ENCODE measurements around the gene DYNC1I1.

DYNC1I1 gene

DNA sequence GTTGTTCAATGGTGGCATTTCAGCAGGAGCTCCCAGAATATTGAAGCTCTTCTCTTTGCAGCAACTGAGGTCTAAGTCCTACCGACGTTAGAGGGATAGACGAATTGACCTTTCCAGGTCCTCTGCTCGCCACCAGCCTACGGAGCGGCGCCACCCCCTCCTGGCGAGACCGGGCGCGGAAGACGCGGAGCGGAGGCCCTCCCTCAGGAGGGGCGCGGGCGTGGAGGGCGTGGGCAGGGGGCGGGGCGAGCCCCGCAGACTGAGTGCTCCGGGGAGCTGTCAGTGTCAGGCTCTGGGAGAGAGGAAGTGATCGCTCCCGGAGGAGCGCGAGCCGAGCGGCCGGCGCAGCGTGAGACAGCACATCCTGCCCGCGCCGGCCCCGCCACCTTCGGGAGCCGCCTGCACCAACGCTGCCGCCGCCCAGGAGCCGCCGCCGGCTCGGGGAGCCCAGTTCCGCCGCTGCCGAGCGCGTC, at the start of gene DYNC1I1:
TSS of gene DYNC1I1 (plus strand) at position 257 of the 473 bp plus-strand sequence. CDS start 32,176 bp downstream, outside the sequence.
- no peak for DNase-seq (ENCODE audit: low read depth)

DNA sequence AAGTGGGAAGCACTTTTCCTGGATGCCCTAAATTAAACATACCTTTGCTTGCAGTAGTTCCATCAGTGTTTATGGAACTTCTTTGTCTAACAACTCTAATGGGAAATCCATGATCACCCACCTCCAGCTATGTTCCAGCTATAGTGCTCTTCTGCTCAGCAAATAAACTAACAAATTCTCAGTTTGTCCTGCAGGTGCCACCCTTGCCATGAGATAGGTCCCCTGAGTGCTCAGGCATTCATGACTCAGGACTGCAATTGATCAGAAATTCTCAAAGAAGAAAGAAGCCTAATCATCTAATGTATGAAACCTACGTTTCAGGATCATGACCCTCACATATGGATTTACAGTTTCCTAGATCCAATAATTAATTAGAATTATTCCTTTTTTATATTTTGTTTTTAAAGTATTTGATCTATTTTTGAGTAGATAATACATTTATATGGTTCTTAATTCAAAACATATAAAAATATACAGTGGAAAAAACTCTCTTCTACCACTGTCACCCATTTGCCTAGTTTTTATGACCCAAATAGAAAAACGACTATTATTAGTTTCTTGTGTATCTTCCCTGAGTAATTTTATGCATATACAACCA, 48.7 kb upstream of the DYNC1I1 start:
- DNase-seq (ENCODE audit: low read depth), result no peak

DNA sequence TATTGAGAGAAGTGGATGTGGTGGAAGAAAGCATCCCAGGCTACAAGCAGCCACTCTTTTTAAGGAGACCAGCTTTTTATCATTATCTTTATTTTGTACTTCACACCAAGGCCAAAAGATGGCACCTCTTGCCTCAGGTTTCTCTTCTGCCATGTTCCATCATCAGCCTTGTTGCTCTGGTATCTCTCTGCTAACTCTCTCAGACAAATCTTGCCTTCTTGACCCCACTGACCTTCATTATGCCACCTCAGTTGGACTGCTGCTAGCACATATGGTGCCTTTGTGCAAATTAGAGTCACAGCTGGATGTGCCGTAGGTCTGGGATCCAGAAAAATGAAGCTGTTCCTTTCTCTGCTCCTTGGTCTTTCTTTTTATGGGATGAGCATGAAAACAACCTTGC, 47.1 kb upstream of the DYNC1I1 start:
- no peak for DNase-seq (ENCODE audit: low read depth)

DNA sequence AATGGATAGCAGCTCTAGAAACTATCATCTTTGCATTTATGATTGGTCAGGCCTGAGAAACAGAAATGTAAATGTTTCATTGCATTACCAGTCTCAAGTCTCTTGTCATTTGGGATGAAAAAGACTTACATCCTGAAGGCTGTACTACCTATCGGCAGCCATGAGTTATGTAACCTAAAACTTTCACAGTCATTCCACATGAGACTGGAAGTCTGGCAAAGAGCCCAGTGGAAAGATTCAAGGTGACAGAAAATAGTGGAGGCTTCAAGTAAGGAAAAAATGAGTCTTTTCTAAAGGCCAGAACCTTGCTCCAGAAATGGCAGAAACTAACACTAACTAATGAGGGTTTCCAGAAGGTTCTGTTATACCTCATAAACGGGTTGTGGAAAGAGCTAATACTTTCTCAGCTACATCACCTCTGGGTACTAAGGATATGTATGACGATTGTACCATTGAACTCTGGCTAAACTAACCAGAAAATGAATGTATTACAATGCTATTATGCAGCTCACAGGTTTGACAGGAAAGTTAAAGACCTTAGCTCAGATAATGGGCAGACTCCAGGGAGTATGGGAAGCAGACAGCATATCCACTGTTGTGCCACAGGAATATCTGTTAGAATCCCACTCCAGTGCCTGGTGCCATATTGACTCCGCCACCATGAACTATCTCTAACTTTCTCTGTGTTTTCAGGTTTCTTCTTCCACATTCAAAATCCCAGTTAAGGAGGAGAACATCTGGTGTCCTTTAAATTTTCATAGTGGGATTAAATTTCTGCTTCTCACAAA, 41.7 kb upstream of the DYNC1I1 start:
- no peak for DNase-seq (ENCODE audit: low read depth)

DNA sequence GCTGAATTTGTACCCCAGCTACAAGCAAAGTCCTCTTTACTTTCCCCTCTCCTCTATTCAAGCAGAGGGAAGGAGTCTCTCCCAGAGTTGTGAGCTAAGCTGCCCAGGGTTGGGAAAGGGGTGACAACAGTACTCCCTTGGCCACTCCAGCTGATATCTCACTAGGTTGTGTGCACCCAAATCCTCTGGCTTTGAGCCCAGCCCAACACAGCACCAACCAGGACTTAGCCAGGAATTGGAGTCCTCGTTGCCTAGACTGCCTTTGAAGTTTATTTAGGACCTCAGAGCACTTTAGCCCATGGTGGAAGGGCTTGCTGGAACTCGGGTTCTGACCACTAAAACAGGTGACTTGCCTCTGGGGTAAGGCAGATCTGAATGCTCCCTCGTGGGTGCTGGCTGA, 35.7 kb upstream of the DYNC1I1 start:
- DNase-seq (ENCODE audit: low read depth), result no peak

DNA sequence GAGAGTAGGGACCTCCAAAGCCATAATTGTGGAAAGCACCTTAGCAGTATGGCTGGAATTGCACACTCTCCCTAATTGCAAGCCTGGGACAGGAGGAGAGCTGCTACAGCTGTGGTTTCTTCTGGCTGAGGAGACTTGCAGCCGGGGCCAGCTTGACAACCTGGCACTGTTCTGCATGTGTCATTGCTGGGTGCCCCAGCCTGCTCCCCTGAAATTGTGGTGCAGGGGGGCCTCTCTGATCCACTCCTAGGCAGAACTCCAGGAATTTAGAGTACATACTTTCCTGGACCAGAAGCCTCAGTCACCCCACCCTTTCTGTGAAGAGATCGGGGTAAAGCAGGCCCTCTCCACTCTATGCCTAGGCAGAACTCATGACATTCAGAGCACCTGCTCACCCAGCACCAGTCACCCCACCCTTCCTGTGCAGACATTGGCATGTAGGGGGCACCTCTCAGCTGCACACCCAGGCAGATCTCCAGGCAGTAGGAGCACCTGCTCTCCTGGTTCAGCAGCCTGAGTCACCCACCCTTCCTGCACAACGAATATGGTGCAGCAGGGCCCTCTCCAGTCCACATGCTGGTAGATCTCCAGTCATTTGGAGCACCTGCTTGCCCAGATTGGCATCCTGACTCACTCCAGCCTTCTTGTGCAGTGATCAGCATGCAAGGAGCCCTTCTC, 34.4 kb upstream of the DYNC1I1 start:
- DNase-seq (ENCODE audit: low read depth), result no peak

DNA sequence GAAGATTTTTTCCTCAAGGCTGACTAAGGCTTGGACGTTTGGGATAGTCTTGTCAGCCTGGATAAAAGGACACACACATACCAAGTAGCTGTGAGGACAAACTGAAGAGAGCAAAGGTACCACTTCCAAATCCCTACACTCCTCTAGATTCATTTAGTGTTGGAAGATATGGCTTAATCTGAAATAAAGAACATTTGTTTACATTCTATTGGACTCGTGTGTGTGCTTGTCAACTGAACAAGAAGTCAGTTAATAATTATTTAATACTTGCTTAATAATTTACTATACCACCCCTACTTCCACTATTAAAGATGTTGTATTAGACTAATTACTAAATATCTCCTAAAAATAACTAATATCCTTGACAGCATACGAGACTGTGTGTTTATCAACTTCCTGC, 23.3 kb upstream of the DYNC1I1 start:
- no peak for DNase-seq (ENCODE audit: low read depth)

DNA sequence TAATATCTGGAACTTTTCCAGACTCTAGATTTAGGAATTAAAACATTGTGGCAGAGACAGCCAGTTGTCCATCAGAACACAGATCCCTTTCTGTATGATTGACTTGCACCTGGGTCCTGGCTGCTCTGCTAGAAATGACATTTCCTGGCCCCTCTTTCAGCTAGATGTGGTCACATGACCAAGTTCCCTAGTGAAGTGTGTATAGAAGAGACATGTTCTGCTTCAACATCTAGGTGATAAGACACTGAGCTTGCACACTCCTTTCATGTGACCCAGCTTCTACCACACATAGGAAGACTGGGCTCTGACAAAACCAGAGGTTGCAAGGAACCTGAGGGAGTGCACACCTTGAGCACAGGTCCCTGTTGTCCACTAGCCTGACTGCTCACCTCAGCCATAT, 22.8 kb upstream of the DYNC1I1 start:
- DNase-seq (ENCODE audit: low read depth), result no peak

DNA sequence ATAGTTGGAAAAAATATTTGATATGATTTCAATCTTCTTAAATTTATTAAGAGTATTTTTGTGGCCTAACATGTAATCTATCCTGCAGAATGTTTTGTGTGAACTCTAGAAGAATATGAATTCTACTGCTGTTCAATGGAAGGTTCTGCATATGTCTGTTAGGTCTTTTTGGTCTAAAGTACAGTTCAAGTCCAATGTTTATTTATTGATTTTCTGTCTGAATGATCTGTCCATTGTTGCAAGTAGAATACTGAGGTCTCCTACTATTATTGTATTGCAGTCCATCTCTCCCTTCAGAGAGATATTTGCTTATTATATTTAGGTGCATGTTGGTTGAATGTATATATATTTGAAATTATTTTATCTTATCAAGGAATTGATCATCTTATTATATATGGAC, 18.9 kb upstream of the DYNC1I1 start:
- no peak for DNase-seq (ENCODE audit: low read depth)

DNA sequence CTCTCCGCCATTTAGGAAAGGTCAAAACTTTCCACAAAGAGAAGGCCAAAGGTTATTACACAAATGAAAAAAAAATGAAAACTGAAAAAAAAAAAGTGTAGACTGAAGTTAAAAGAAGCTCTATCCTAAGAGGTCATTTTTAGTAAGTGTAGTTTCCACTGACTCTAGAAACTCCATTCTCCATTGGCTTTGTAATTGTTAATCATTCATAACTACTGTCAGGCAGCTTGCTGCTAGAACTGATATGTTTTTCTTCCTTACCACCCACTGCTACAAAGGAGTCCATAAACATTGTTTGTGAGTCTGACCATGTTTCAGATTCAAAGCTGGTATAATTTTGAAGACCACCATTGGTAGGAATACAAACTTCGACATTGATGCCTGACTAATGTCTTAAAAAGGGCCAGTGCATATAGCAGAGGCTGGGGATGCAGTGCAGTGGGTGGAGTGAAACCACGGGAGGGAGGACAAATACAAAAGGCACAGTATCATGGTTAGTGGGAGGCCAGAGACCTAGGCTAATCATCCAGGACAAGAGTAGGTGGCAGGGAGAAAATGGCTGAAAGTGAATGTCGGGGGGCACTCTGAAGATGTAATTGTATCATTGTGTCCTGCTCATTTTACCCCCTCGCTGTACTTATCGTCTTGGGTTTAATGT, 16.9 kb upstream of the DYNC1I1 start:
- no peak for DNase-seq (ENCODE audit: low read depth)

DNA sequence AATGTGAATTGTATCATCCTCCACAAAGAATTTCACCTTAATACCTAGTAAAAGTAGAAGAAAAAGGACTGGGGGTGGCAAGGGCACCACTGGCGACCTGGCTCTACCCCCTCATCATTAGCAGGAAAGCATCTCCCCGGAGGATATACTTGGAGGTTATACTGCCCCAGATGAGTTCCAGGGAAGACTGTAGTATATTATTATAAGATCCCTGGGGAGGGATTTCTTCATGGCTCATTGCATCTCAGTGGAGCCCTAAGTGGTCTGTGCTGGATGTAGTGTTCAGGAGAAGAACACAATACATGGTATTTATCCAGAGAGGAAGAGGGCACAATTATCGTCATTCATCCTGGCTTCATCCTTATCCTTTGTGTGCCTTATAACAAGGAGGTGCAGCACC, 14.2 kb upstream of the DYNC1I1 start:
- no peak for DNase-seq (ENCODE audit: low read depth)

DNA sequence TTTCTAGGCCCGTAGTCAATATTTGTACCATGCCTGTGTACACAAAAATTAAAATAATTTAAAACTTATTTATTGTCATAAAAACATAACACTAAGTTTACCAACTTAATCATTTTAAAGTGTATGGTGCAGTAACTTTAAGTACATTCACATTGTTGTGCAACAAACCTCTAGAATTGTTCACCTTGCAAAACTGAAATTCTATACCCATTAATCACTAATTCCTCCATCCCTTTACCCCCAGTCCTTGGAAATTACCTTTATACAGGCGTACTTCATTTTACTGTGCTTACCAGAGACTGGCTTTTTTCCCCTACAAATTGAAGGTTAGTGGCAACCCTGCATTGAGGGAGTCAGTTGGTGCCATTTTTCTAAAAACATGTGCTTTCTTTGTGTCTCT, 6.3 kb upstream of the DYNC1I1 start:
- DNase-seq (ENCODE audit: low read depth), result no peak

DNA sequence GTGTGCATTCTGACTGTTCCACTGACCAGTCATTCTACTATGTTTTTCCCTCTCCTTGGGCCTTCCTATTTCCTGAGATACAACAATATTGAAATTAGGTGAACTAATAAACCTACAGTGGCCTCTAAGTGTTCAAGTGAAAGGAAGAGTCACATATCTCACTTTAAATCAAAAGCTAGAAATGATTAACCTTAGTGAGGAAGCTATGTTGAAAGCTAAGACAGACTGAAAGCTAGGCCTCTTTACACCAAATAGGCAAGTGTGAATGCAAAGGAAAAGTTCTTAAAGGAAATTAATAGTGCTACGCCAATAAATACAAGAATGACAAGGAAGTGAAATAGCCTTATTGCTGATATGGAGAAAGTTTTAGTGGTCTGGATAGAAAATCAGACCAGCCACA, 5.7 kb upstream of the DYNC1I1 start:
- DNase-seq (ENCODE audit: low read depth), result no peak

DNA sequence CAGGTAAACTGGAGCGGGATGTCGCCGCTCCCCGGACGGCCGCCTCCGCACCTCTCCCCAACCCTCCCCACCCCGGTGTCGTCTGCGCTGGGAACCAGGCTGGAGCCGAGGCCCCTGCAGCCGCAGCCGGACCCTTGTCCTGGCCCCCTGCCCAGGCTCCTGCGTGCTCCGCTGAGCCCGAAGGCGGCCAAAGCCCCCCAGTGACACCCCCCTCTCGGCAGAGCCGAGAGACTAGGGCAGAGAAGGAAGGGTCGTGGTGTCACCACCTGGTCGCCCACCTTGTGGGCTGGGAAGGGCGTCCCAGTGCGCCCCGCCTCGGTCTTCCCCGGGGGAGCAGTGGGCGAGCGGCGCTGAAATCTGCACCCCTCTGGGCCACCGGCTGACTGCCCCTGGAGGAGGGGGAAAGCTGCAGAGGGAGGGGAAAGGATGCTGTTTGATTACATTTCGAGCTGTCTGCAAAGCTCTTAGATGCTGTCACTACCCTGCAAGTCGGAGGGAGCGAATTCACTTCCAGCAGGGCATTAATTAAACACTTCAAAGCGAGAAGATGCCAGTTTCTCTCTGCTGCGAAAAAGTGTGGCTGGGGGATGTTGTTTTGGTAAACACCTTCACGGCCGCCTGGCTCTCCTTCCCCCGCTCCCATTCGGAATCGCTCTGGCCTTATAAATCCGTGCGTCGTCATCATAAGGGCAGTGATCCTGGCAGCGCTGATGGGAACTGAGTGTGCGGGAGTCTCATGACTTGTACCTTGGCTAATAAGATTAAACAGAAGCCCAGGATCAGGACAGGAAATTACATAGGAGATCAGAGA, 622 bp downstream of the DYNC1I1 start:
- DNase-seq (ENCODE audit: low read depth), result no peak

DNA sequence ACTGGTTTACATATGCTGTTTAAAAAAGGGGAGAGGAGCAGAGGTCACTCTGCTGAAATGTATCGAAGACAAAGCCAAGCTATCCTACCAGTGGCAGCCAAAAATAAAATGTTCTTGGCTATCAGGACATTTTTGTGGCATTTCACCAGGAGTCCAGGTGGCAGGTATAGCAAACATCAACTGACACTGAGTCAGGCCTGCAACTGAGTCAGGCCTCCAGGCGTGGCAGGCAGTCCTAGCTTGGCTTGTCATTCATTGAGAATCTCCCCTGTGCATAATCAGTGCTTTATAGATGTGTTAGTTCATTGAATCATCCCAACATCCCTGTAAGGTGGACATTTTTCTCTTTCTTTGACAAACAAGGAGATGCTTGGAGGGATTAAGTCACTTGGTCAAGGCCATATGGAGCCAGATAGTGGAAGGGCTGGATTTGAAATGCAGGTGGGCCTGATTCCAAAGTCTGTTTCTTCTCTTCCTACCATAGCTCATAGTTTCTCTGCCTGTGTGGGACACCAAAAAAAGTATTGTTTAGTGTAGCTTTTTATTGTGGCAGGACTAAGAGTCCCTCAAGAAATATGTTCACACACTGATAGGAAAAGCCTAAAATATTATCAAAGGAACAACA, 4.3 kb downstream of the DYNC1I1 start:
- DNase-seq (ENCODE audit: low read depth), result no peak

DNA sequence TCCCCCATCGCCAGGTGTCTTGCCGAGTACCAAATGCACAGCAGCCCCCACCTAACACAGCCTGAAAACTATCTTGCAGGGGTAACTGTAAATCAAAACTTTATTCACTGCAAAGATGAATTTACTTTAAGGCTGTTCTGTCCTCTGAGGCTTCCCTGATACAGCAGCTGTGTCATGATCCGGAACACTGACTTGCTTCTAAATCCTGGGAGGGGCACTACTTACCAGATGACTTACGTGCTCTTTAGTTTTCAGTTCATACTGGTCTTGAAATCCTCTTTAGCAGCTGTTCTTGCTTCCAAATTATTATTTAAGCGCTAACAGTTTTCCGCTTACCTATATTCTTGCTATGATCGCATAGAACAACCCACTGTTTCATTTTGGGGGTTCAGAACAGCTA, 4.9 kb downstream of the DYNC1I1 start:
- no peak for DNase-seq (ENCODE audit: low read depth)

DNA sequence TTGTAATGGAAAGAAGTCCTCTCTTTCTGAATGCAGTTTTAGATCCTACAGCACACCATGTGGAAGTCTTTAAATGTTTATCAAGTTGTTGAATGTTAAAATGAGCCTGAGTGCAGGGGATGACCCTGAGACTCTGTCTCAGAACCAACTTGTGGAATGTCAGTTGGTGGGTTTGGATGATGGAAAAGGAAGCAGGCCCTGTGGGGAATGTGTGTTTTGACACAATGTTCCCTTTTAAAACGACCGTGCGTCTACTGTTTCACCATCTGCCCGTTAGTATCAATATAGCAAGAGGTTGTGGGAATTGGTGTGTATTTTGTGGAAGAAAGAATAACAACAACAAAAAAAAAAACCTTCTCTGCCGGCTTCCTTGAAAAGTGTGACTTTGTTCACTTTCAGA, 8.3 kb downstream of the DYNC1I1 start:
- no peak for DNase-seq (ENCODE audit: low read depth)

DNA sequence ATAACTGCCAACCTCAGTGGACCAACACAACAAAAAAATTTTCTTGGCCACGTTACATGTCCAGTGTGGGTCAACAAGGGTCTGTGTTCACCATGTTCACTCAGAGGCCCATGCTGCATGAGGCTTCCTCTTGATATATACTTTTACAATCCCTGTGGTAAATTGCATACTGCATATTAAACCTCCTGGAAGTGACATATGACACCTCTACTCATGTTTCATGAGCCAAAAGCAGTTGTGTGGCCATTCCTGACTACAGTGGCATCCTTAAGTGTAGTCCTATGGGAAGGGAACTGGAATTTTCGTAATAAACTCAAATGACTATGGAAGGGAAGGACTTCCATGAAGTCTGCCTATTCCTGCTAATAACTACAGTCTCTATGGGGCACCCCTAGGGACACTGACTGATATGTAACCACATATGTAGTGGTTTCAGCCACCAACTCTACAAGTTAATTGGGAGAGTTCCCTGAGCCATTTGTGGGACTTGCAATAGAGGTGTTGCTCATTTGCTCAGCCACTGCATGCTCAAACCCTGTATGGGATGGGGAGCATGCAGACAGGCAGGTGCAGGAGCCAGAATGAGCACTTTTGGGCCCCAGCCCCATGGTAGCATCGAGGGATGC, 9.7 kb downstream of the DYNC1I1 start:
- DNase-seq (ENCODE audit: low read depth), result no peak

DNA sequence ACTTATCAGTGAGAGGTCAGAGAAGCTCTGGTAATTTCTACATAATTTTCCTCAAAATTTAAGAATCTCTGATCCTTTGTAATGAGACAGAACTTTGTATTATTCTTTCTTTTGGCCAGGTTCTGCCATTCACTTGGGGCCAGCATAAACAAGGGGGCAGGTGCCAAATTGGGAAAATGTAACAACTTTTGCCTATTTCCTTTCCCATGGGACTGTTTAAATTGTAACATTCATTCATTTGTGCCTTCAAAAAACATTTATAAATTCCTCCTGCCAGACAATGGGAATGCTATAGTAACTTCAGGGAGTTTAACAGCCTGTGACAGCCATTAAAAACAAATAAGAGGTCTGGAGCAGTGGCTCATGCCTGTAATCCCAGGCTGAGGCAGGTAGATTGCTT, 12.4 kb downstream of the DYNC1I1 start:
- no peak for DNase-seq (ENCODE audit: low read depth)

DNA sequence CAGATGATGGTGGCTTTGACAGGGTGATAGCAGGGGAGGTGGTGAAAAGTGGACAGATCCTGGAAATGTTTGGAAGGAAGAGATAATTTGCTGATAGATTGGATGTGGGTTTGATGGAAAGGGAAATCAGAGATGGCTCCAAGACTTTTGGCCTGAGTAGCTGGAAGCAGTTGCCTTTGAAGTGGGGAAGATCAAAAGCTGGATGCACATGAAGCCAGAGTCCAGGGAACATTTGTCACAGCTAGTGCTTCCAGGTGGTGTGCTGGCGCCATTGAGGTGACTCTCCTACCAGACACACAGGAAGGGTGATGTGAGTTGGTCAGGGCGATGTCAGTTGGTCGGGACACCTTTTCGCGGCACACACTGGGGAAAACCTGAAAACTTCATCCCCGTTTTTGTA, 15.9 kb downstream of the DYNC1I1 start:
- no peak for DNase-seq (ENCODE audit: low read depth)

DNA sequence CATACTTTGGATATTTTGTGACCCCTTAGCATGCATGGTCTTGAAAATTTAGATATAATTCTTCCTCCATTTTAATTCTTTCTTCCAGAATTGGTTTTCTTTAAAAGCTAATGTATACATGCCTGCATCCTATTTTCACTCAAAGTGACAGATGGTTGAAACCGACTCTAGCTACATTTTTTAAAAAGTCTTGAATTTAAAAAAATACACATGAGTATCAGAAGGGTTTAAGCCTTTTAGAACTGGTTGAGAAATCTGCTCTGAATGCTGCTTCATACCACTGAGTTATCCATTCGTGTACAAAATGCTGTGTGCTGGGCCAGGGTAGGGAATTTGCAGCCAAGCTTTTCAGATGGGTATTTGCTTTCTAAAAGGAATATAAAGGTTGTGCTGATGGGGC, 16.5 kb downstream of the DYNC1I1 start:
- DNase-seq (ENCODE audit: low read depth), result no peak
